GM13976 (cell line): ENCODE results near the gene RCL1.

Experiments used
- DNase-seq: peaks from one replicate; pipeline ENCODE4 v3.0.0; 2012; ENCODE audit warnings: low spot score
- CTCF ChIP-seq: IDR thresholded peaks from 2 replicates; pipeline ENCODE4 v1.5.1; 2012; ENCODE audit warnings: borderline replicate concordance, mild to moderate bottlenecking; ENCODE audit not compliant: insufficient read depth; ENCODE audit errors: extremely low read depth, missing control alignments, control extremely low read depth
- in situ Hi-C: fragments of 300-500 bp; cut with MboI; formaldehyde crosslinking; loops from one replicate; pipeline ENCODE4 v1.12.0; 2022; ENCODE audit warnings: low sequenced_read_pairs, mixed read lengths, inconsistent platforms; ENCODE audit not compliant: unreplicated experiment

The RCL1 gene

GRCh38 chr9:4820168-4820567 is 27.4 kb downstream of the RCL1 start:
- no peak for DNase-seq
- in situ Hi-C loops: no loop called here
- TF ChIP-seq CTCF: no peak

- no peak for TF ChIP-seq CTCF
- DNase-seq: no peak
- in situ Hi-C loops: no loop called here
These were observed 28.4 kb downstream of the RCL1 start for GRCh38 chr9:4821133-4821532.

GRCh38 chr9:4822057-4822456 is 29.3 kb downstream of the RCL1 start:
- in situ Hi-C loops: no loop called here
- DNase-seq: no peak
- no peak for TF ChIP-seq CTCF

GRCh38 chr9:4826417-4827166 is 33.8 kb downstream of the RCL1 start:
- no peak for TF ChIP-seq CTCF
- in situ Hi-C loops: no loop called here

GRCh38 chr9:4827224-4827623 is 34.5 kb downstream of the RCL1 start:
- no peak for DNase-seq
- in situ Hi-C loops: no loop called here
- TF ChIP-seq CTCF: no peak

More at GRCh38 chr9:4826417-4827166, 33.8 kb downstream of the RCL1 start:
- DNase-seq: no peak

- DNase-seq: no peak
- TF ChIP-seq CTCF: no peak
- in situ Hi-C loops: no loop called here
These were observed 36.0 kb downstream of the RCL1 start for GRCh38 chr9:4828761-4829160.
